HEK293 (cell line): ENCODE results near the gene ZNF738.
A peak's percentile ranks its signal among the peaks of the same experiment; 100 is the strongest.

Experiments
- EGR2 ChIP-seq: fragments of 450-650 bp; formaldehyde crosslinking; IDR thresholded peaks from 2 replicates; pipeline ENCODE4 v1.5.1; 2016; ENCODE audit warnings: low read depth, missing biosample characterization, missing genetic modification characterization
- PRDM10 ChIP-seq: fragments of 450-650 bp; formaldehyde crosslinking; IDR thresholded peaks from 2 replicates; pipeline ENCODE4 v1.5.1; 2016; ENCODE audit warnings: missing biosample characterization, missing genetic modification characterization
- PRDM2 ChIP-seq: fragments of 450-650 bp; formaldehyde crosslinking; IDR thresholded peaks from 2 replicates; pipeline ENCODE4 v1.5.1; 2016; ENCODE audit warnings: missing biosample characterization, missing genetic modification characterization, borderline replicate concordance
- SETDB1 ChIP-seq: IDR thresholded peaks from one replicate; pipeline ENCODE4 v1.6.1; 2017; ENCODE audit warnings: mild to moderate bottlenecking, low read length, moderate library complexity, mixed read lengths; ENCODE audit not compliant: insufficient read length
- SP3 ChIP-seq: fragments of 450-650 bp; formaldehyde crosslinking; IDR thresholded peaks from 2 replicates; pipeline ENCODE4 v1.5.1; 2016; ENCODE audit warnings: missing biosample characterization, missing genetic modification characterization
- SP7 ChIP-seq: fragments of 450-650 bp; formaldehyde crosslinking; IDR thresholded peaks from 2 replicates; pipeline ENCODE4 v1.5.1; 2016; ENCODE audit warnings: missing biosample characterization, missing genetic modification characterization
- ZNF133 ChIP-seq: fragments of 450-650 bp; formaldehyde crosslinking; IDR thresholded peaks from 2 replicates; pipeline ENCODE4 v1.5.1; 2016; ENCODE audit warnings: missing biosample characterization, missing genetic modification characterization
- ZNF19 ChIP-seq: fragments of 450-650 bp; formaldehyde crosslinking; IDR thresholded peaks from 2 replicates; pipeline ENCODE4; 2016; ENCODE audit warnings: missing biosample characterization, missing genetic modification characterization, low read depth
- ZNF394 ChIP-seq: fragments of 450-650 bp; formaldehyde crosslinking; IDR thresholded peaks from 2 replicates; pipeline ENCODE4 v1.5.1; 2016; ENCODE audit warnings: missing biosample characterization, missing genetic modification characterization, mild to moderate bottlenecking, moderate library complexity, borderline replicate concordance
- ZNF426 ChIP-seq: fragments of 450-650 bp; formaldehyde crosslinking; IDR thresholded peaks from 2 replicates; pipeline ENCODE4 v1.5.1; 2017; ENCODE audit warnings: missing biosample characterization, missing genetic modification characterization, mild to moderate bottlenecking, inconsistent platforms, moderate library complexity
- ZNF48 ChIP-seq: fragments of 450-650 bp; formaldehyde crosslinking; IDR thresholded peaks from 2 replicates; pipeline ENCODE4 v1.5.1; 2016; ENCODE audit warnings: missing biosample characterization, missing genetic modification characterization
- ZNF488 ChIP-seq: fragments of 450-650 bp; formaldehyde crosslinking; IDR thresholded peaks from 2 replicates; pipeline ENCODE4 v1.5.1; 2016; ENCODE audit warnings: missing biosample characterization, missing genetic modification characterization
- ZNF518A ChIP-seq: fragments of 450-650 bp; formaldehyde crosslinking; conservative IDR thresholded peaks from 2 replicates; pipeline ENCODE4 v1.5.1; 2016; ENCODE audit warnings: low read depth, missing biosample characterization, missing genetic modification characterization
- ZNF555 ChIP-seq: fragments of 450-650 bp; formaldehyde crosslinking; conservative IDR thresholded peaks from 2 replicates; pipeline ENCODE4 v1.5.1; 2017; ENCODE audit warnings: missing biosample characterization, mild to moderate bottlenecking, missing genetic modification characterization, inconsistent platforms
- ZNF561 ChIP-seq: fragments of 450-650 bp; IDR thresholded peaks from 2 replicates; pipeline ENCODE4 v1.5.1; 2018; ENCODE audit warnings: missing biosample characterization, missing genetic modification characterization, borderline replicate concordance
- ZNF571 ChIP-seq: fragments of 450-650 bp; formaldehyde crosslinking; IDR thresholded peaks from 2 replicates; pipeline ENCODE4 v1.5.0; 2017; ENCODE audit warnings: missing biosample characterization, missing genetic modification characterization
- ZNF624 ChIP-seq: fragments of 450-650 bp; formaldehyde crosslinking; IDR thresholded peaks from 2 replicates; pipeline ENCODE4 v1.5.1; 2017; ENCODE audit warnings: missing biosample characterization, missing genetic modification characterization
- ZNF626 ChIP-seq: fragments of 450-650 bp; sonication (Bioruptor Pico); formaldehyde crosslinking; IDR thresholded peaks from 2 replicates; pipeline ENCODE4 v1.5.1; 2018; ENCODE audit warnings: missing biosample characterization, missing genetic modification characterization, inconsistent platforms
- ZNF660 ChIP-seq: fragments of 450-650 bp; IDR thresholded peaks from 2 replicates; pipeline ENCODE4 v1.5.1; 2018; ENCODE audit warnings: missing biosample characterization, mild to moderate bottlenecking, missing genetic modification characterization
- ZNF664 ChIP-seq: fragments of 450-650 bp; formaldehyde crosslinking; IDR thresholded peaks from 2 replicates; pipeline ENCODE4 v1.5.1; 2016; ENCODE audit warnings: missing biosample characterization, missing genetic modification characterization
- ZNF776 ChIP-seq: fragments of 450-650 bp; formaldehyde crosslinking; IDR thresholded peaks from 2 replicates; pipeline ENCODE4 v1.5.0; 2017; ENCODE audit warnings: missing biosample characterization, missing genetic modification characterization, borderline replicate concordance
- ZSCAN30 ChIP-seq: fragments of 450-650 bp; IDR thresholded peaks from 2 replicates; pipeline ENCODE4 v1.5.1; 2018; ENCODE audit warnings: missing biosample characterization, mild to moderate bottlenecking, missing genetic modification characterization, moderate library complexity
- TF ChIP-seq, protein P1 (sequence below): fragments of 450-650 bp; formaldehyde crosslinking; IDR thresholded peaks from 2 replicates; pipeline ENCODE4 v1.5.1; 2016; ENCODE audit warnings: missing biosample characterization, missing genetic modification characterization

The ZNF738 gene

DNA sequence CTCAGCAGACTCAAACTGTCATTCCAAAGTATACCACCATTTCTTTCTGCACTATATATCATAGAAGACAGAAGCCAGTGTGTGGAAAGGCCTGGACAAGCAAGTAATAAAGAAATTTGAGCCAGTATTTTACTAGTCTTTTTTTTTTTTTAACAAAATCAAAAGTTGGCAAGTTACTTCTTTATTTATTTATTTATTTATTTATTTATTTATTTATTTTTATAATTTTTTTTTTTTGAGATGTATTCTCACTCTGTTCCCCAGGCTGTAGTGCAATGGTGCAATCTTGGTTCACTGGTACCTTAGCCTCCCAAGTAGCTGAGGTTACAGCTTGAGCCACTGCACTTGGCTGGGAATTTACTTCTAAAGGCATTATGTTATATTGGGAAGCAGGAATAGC is 63.4 kb downstream of the ZNF738 start (continued):
- no peak for TF ChIP-seq PRDM2
- TF ChIP-seq EGR2: no peak
- no peak for TF ChIP-seq ZNF664 (tag by site-specific recombination)
- no peak for TF ChIP-seq ZNF488 (tag by site-specific recombination)
- no peak for TF ChIP-seq ZNF660 (tag by site-specific recombination)
- peak; percentile 63; the same call in 1 of the 2 replicates for TF ChIP-seq ZNF518A
- TF ChIP-seq SP7 (tag by site-specific recombination): no peak
- no peak for TF ChIP-seq ZNF624 (tag by site-specific recombination)
- no peak for TF ChIP-seq ZNF776 (tag by site-specific recombination)
- TF ChIP-seq ZNF394 (tag by site-specific recombination): peak; percentile 78
- TF ChIP-seq ZNF555 (tag by site-specific recombination): peak; percentile 28; the same call in 1 of the 2 replicates
- TF ChIP-seq SP3: no peak
- no peak for TF ChIP-seq ZNF571 (tag by site-specific recombination)
- TF ChIP-seq ZNF426: peak; percentile 38
- no peak for TF ChIP-seq ZNF19 (tag by site-specific recombination)
- TF ChIP-seq, protein P1, sequence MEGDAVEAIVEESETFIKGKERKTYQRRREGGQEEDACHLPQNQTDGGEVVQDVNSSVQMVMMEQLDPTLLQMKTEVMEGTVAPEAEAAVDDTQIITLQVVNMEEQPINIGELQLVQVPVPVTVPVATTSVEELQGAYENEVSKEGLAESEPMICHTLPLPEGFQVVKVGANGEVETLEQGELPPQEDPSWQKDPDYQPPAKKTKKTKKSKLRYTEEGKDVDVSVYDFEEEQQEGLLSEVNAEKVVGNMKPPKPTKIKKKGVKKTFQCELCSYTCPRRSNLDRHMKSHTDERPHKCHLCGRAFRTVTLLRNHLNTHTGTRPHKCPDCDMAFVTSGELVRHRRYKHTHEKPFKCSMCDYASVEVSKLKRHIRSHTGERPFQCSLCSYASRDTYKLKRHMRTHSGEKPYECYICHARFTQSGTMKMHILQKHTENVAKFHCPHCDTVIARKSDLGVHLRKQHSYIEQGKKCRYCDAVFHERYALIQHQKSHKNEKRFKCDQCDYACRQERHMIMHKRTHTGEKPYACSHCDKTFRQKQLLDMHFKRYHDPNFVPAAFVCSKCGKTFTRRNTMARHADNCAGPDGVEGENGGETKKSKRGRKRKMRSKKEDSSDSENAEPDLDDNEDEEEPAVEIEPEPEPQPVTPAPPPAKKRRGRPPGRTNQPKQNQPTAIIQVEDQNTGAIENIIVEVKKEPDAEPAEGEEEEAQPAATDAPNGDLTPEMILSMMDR (tag by site-specific recombination): no peak
- TF ChIP-seq ZNF561 (tag by site-specific recombination): no peak
- no peak for TF ChIP-seq ZNF626
- TF ChIP-seq ZNF133 (tag by site-specific recombination): no peak
- TF ChIP-seq PRDM10 (tag by site-specific recombination): no peak
- TF ChIP-seq SETDB1: no peak
- no peak for TF ChIP-seq ZSCAN30 (tag by site-specific recombination)
- no peak for TF ChIP-seq ZNF48 (tag by site-specific recombination)
